ENCODE results near the gene LRP1B. TPM values are rescaled to one million over a fixed set of nuclear protein-coding genes. Genes with fewer than 3 reads are reported as not detected.

LRP1B gene
- total and polyA plus RNA-seq, 5 donors from 2014 or later, result not detected

DNA sequence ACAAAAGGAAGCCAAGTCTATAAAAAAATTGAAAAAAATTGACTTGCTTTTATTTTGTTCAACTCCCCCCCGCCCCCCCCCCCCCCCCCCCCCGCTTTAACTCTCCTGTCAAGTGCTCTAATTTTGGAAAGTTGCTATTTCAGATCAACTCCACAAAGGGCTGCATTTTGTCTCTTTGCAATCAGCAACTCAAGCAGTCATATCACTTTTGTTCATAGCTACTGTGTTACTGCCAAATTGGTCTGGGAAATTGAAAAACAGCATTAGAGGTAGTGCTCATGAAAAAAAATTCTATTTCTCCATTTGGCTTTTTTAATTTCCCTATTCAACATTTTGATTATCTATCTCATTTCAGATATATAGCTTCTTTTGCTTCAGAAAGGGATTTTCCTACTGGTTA lies 531.8 kb downstream of the LRP1B start:
- no peak overlapping the region for H3K27ac Mint-ChIP-seq

DNA sequence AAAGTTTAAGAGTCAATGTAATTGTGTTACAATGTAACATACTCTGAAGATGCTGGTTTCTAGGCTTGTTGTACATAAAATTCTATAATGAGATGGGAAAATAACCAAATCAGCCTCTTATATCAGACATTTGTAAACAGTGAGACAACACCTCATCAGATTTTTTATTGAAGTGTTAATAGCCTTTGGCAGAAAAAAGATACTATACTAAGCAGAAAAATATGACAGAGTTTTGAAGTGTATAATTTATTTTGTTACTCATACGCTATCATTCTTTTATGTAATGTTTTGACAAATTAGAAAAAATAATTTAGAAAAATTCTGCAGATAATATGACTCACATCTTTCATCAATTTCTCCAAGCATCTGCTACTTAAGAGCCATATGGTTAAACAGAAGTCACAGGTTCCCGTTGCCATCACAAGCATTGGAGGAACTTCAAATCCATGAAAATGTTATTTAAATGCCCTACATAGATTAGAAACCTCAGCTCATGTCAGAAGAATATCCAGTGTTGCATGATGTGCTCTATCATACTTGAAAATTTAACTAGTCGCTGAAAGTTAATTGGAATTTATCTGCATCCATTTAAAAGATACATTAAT lies 535.4 kb downstream of the LRP1B start:
- peaks cover 0 to 28% (median 9%) of the 10 kb centered on the region in 7 donors for H3K9me3 Mint-ChIP-seq
- H3K4me1 ChIP-seq (ENCODE audit: control insufficient read depth, insufficient read depth, low read length, poor library complexity, severe bottlenecking), result no peaks in the 10 kb centered on the region
- H3K27me3 Mint-ChIP-seq, result no peaks in the 10 kb centered on the region
- H3K27ac Mint-ChIP-seq, result no peak overlapping the region
- H3K9me3 ChIP-seq (ENCODE audit: control insufficient read depth in 2 of 2, low read length in 2 of 2), result peaks cover 0 to 11% of the 10 kb centered on the region in 2 experiments
- H3K36me3 ChIP-seq (ENCODE audit: control insufficient read depth, insufficient read depth, low read length), result no peaks in the 10 kb centered on the region
- DNase-seq (no peak), ATAC-seq (ENCODE audit: low read depth in 2 of 2) (no peak)
- no peaks in the 10 kb centered on the region for H3K27me3 ChIP-seq (ENCODE audit: control insufficient read depth, insufficient read depth, low read length)
- H3K4me3 Mint-ChIP-seq, result no peak overlapping the region
- no peaks in the 10 kb centered on the region for H3K4me1 Mint-ChIP-seq
- no peak overlapping the region for H3K27ac ChIP-seq (ENCODE audit: insufficient read depth, low read length, poor library complexity, severe bottlenecking)
- H3K4me3 ChIP-seq (ENCODE audit: low read depth, low read length), result no peak overlapping the region
- H3K36me3 Mint-ChIP-seq, result no peaks in the 10 kb centered on the region

More for the DNA sequence above, 531.8 kb downstream of the LRP1B start:
- Histone ChIP-seq H3K27ac (ENCODE audit: insufficient read depth, low read length, poor library complexity, severe bottlenecking) (no peak overlapping the region), H3K4me3 (ENCODE audit: low read depth, low read length) (no peak overlapping the region), H3K4me1 (ENCODE audit: control insufficient read depth, insufficient read depth, low read length, poor library complexity, severe bottlenecking) (no peaks in the 10 kb centered on the region), H3K9me3 (ENCODE audit: control insufficient read depth in 2 of 2, low read length in 2 of 2) (peaks cover 0 to 3% of the 10 kb centered on the region in 2 experiments), H3K36me3 (ENCODE audit: control insufficient read depth, insufficient read depth, low read length) (no peaks in the 10 kb centered on the region), H3K27me3 (ENCODE audit: control insufficient read depth, insufficient read depth, low read length) (no peaks in the 10 kb centered on the region)
- no peaks in the 10 kb centered on the region for H3K36me3 Mint-ChIP-seq
- no peak overlapping the region for H3K4me3 Mint-ChIP-seq
- no peak for DNase-seq
- H3K27me3 Mint-ChIP-seq, result no peaks in the 10 kb centered on the region
- H3K9me3 Mint-ChIP-seq, result peaks cover 2 to 20% (median 6%) of the 10 kb centered on the region in 7 donors
- ATAC-seq (ENCODE audit: low read depth in 2 of 2), result no peak
- H3K4me1 Mint-ChIP-seq, result no peaks in the 10 kb centered on the region

DNA sequence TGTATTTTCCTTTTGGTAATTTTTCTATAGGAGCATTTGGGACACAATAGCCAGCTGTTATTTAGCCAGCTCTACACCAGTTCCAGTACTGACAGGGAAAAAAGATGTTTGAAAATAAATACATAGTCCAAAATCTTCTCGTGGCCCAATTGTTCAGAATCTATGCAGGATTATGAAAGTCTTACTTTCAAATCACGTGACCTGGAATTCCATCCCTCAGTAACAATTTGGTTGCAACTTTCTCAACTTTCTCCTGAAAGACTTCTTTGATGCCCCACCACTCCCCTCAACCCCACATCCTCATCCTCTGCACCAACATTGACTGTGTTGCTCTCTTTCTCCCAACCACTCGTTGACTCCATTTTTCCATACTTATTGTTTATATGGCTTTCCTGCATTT lies 539.0 kb downstream of the LRP1B start:
- H3K36me3 Mint-ChIP-seq, result no peaks in the 10 kb centered on the region
- H3K27ac ChIP-seq (ENCODE audit: insufficient read depth, low read length, poor library complexity, severe bottlenecking), result no peak overlapping the region
- no peak overlapping the region for H3K4me3 Mint-ChIP-seq
- no peak overlapping the region for H3K4me3 ChIP-seq (ENCODE audit: low read depth, low read length)
- DNase-seq (no peak), ATAC-seq (ENCODE audit: low read depth in 2 of 2) (no peak)
- H3K27me3 ChIP-seq (ENCODE audit: control insufficient read depth, insufficient read depth, low read length), result no peaks in the 10 kb centered on the region
- H3K4me1 Mint-ChIP-seq, result no peaks in the 10 kb centered on the region
- no peak overlapping the region for H3K27ac Mint-ChIP-seq
- no peaks in the 10 kb centered on the region for H3K27me3 Mint-ChIP-seq
- peaks cover 0 to 11% of the 10 kb centered on the region in 2 experiments for H3K9me3 ChIP-seq (ENCODE audit: control insufficient read depth in 2 of 2, low read length in 2 of 2)
- H3K4me1 ChIP-seq (ENCODE audit: control insufficient read depth, insufficient read depth, low read length, poor library complexity, severe bottlenecking), result no peaks in the 10 kb centered on the region
- H3K36me3 ChIP-seq (ENCODE audit: control insufficient read depth, insufficient read depth, low read length), result no peaks in the 10 kb centered on the region
- peaks cover 2 to 14% (median 4%) of the 10 kb centered on the region in 7 donors for H3K9me3 Mint-ChIP-seq

DNA sequence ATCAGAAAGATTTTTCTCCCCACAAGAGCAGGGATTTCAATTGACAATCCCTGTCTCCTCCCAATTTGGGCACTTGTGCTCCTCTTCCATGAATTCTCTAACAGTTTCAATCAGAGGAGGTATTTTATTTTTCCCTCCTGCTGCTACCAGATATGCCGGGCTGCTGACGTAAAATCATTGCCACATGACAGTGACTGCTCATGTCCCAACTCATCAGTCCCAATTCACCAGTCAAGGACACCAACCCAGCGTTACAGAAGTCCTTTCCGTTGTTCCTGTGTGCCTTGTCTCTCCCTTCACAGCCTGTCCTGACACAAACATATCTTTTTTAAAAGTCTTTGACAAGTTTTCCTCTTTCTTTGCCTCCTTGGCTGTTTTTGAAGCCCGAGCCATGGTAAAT lies 540.2 kb downstream of the LRP1B start:
- Mint-ChIP-seq H3K4me1 (no peaks in the 10 kb centered on the region), H3K27me3 (no peaks in the 10 kb centered on the region), H3K9me3 (peaks cover 2 to 14% (median 4%) of the 10 kb centered on the region in 7 donors), H3K36me3 (no peaks in the 10 kb centered on the region), H3K4me3 (no peak overlapping the region), H3K27ac (no peak overlapping the region)
- Histone ChIP-seq H3K4me3 (ENCODE audit: low read depth, low read length) (no peak overlapping the region), H3K36me3 (ENCODE audit: control insufficient read depth, insufficient read depth, low read length) (no peaks in the 10 kb centered on the region), H3K27me3 (ENCODE audit: control insufficient read depth, insufficient read depth, low read length) (no peaks in the 10 kb centered on the region), H3K27ac (ENCODE audit: insufficient read depth, low read length, poor library complexity, severe bottlenecking) (no peak overlapping the region), H3K9me3 (ENCODE audit: control insufficient read depth in 2 of 2, low read length in 2 of 2) (peaks cover 0 to 11% of the 10 kb centered on the region in 2 experiments), H3K4me1 (ENCODE audit: control insufficient read depth, insufficient read depth, low read length, poor library complexity, severe bottlenecking) (no peaks in the 10 kb centered on the region)
- DNase-seq (no peak), ATAC-seq (ENCODE audit: low read depth in 2 of 2) (no peak)

DNA sequence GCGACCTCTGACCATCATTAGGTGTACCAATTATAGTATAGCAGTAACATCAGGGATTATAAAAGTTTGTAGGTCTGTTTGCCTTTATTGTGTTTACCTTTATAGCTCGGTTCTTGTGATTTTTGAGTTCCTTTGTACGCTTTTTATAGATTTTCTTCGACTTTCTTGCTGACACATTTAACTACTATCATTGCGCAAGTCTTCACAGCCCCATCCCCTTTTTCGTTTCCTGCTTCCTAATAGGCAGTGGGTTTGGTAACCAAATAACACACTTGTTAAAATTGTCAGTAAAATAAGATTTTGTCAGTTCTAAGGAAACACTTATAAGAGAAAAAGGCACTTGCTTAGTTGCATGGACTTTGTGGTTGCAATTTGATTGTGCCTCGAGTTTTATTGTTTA lies 541.5 kb downstream of the LRP1B start:
- no peak overlapping the region for H3K4me3 Mint-ChIP-seq
- H3K27me3 ChIP-seq (ENCODE audit: control insufficient read depth, insufficient read depth, low read length), result no peaks in the 10 kb centered on the region
- H3K27me3 Mint-ChIP-seq, result no peaks in the 10 kb centered on the region
- no peaks in the 10 kb centered on the region for H3K4me1 Mint-ChIP-seq
- H3K27ac Mint-ChIP-seq, result no peak overlapping the region
- no peak for DNase-seq
- no peaks in the 10 kb centered on the region for H3K36me3 ChIP-seq (ENCODE audit: control insufficient read depth, insufficient read depth, low read length)
- ATAC-seq (ENCODE audit: low read depth in 2 of 2), result no peak
- H3K4me3 ChIP-seq (ENCODE audit: low read depth, low read length), result no peak overlapping the region
- H3K4me1 ChIP-seq (ENCODE audit: control insufficient read depth, insufficient read depth, low read length, poor library complexity, severe bottlenecking), result no peaks in the 10 kb centered on the region
- H3K27ac ChIP-seq (ENCODE audit: insufficient read depth, low read length, poor library complexity, severe bottlenecking), result no peak overlapping the region
- no peaks in the 10 kb centered on the region for H3K36me3 Mint-ChIP-seq
- H3K9me3 ChIP-seq (ENCODE audit: control insufficient read depth in 2 of 2, low read length in 2 of 2), result peaks cover 0 to 11% of the 10 kb centered on the region in 2 experiments
- H3K9me3 Mint-ChIP-seq, result peaks cover 2 to 14% (median 6%) of the 10 kb centered on the region in 7 donors

DNA sequence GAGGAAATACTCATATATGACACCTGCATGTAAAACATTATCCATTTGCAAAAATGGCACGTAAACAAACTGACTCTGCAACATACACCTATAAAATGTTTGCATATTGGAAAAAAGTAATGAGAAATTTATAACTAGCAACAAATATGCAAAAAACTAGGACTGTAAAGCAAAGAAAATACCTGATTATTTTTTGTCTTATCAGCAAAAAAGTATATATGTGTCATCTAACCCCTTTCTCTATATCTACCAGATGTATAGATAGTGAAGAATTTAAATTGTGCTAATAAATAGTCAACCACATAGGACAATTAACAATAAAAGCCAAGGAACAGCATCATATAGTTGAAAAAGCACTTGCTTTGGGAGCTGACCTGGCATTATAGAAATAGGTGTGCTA lies 543.8 kb downstream of the LRP1B start:
- Histone ChIP-seq H3K27me3 (ENCODE audit: control insufficient read depth, insufficient read depth, low read length) (no peaks in the 10 kb centered on the region), H3K4me1 (ENCODE audit: control insufficient read depth, insufficient read depth, low read length, poor library complexity, severe bottlenecking) (no peaks in the 10 kb centered on the region), H3K27ac (ENCODE audit: insufficient read depth, low read length, poor library complexity, severe bottlenecking) (no peak overlapping the region), H3K36me3 (ENCODE audit: control insufficient read depth, insufficient read depth, low read length) (no peaks in the 10 kb centered on the region), H3K9me3 (ENCODE audit: control insufficient read depth in 2 of 2, low read length in 2 of 2) (peaks cover 0 to 4% of the 10 kb centered on the region in 2 experiments), H3K4me3 (ENCODE audit: low read depth, low read length) (no peak overlapping the region)
- Mint-ChIP-seq H3K9me3 (peaks cover 2 to 14% (median 6%) of the 10 kb centered on the region in 7 donors), H3K27ac (no peak overlapping the region), H3K4me3 (no peak overlapping the region), H3K4me1 (no peaks in the 10 kb centered on the region), H3K36me3 (no peaks in the 10 kb centered on the region), H3K27me3 (no peaks in the 10 kb centered on the region)
- DNase-seq (no peak), ATAC-seq (ENCODE audit: low read depth in 2 of 2) (no peak)

DNA sequence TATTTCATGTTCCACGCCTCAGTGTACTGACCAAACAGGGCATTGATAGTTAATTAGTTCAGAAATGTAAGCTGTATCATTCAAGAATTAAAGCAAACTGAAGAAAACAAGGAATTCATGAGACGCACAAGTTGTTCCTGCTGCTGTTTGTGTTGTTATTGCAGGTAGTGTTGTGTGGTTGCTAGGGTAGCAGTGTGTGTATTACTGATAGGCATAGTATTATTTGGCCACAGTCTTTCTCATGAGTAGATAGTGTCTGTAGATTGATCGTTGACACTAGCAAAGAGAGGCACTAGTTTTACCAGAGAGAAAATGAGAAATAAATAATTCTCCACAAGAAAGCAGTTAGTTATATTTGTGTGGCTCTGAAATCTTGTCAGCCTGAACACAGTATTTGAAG lies 548.6 kb downstream of the LRP1B start:
- H3K4me1 ChIP-seq (ENCODE audit: control insufficient read depth, insufficient read depth, low read length, poor library complexity, severe bottlenecking), result no peaks in the 10 kb centered on the region
- H3K4me3 Mint-ChIP-seq, result no peak overlapping the region
- H3K27ac ChIP-seq (ENCODE audit: insufficient read depth, low read length, poor library complexity, severe bottlenecking), result no peak overlapping the region
- no peaks in the 10 kb centered on the region for H3K27me3 Mint-ChIP-seq
- H3K27ac Mint-ChIP-seq, result no peak overlapping the region
- H3K27me3 ChIP-seq (ENCODE audit: control insufficient read depth, insufficient read depth, low read length), result no peaks in the 10 kb centered on the region
- no peaks in the 10 kb centered on the region for H3K36me3 Mint-ChIP-seq
- DNase-seq, result no peak
- no peak overlapping the region for H3K4me3 ChIP-seq (ENCODE audit: low read depth, low read length)
- no peaks in the 10 kb centered on the region for H3K4me1 Mint-ChIP-seq
- no peaks in the 10 kb centered on the region for H3K36me3 ChIP-seq (ENCODE audit: control insufficient read depth, insufficient read depth, low read length)
- peaks cover 0 to 2% of the 10 kb centered on the region in 2 experiments for H3K9me3 ChIP-seq (ENCODE audit: control insufficient read depth in 2 of 2, low read length in 2 of 2)
- no peak for ATAC-seq (ENCODE audit: low read depth in 2 of 2)
- H3K9me3 Mint-ChIP-seq, result peaks cover 2 to 13% (median 7%) of the 10 kb centered on the region in 7 donors

DNA sequence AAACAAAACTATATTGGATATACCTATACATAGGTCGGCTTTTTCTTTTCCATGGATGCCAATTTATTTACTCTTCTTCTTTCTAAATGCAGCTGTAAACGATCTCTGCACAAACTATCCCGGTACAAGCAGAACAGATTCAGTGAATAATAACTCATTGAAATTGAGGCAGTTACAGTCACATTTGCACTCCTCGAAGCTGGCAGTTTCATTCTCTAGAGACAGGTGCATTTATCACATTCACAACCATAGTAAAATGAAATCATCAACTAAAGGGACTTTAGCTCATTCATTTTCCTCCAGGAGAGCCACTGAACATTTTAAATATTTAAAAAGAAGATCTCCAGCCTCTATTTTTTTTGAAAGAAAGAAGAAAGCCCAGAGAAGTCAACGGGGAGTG lies 551.7 kb downstream of the LRP1B start:
- Histone ChIP-seq H3K9me3 (ENCODE audit: control insufficient read depth in 2 of 2, low read length in 2 of 2) (peaks cover 0 to 2% of the 10 kb centered on the region in 2 experiments), H3K27ac (ENCODE audit: insufficient read depth, low read length, poor library complexity, severe bottlenecking) (no peak overlapping the region), H3K4me3 (ENCODE audit: low read depth, low read length) (no peak overlapping the region), H3K36me3 (ENCODE audit: control insufficient read depth, insufficient read depth, low read length) (no peaks in the 10 kb centered on the region), H3K4me1 (ENCODE audit: control insufficient read depth, insufficient read depth, low read length, poor library complexity, severe bottlenecking) (no peaks in the 10 kb centered on the region), H3K27me3 (ENCODE audit: control insufficient read depth, insufficient read depth, low read length) (no peaks in the 10 kb centered on the region)
- no peaks in the 10 kb centered on the region for H3K36me3 Mint-ChIP-seq
- H3K4me3 Mint-ChIP-seq, result no peak overlapping the region
- H3K4me1 Mint-ChIP-seq, result no peaks in the 10 kb centered on the region
- peaks cover 2 to 13% (median 8%) of the 10 kb centered on the region in 7 donors for H3K9me3 Mint-ChIP-seq
- H3K27me3 Mint-ChIP-seq, result no peaks in the 10 kb centered on the region
- H3K27ac Mint-ChIP-seq, result no peak overlapping the region
- DNase-seq, result no peak
- no peak for ATAC-seq (ENCODE audit: low read depth in 2 of 2)

Measured in CD4-positive, CD25-positive, alpha-beta regulatory T cell (primary cell).